Measurements from ENCODE around the gene TNFRSF25. TPM values are rescaled to one million over a fixed set of nuclear protein-coding genes. Genes with fewer than 3 reads are reported as not detected.
A peak's percentile ranks its signal among the peaks of the same experiment; 100 is the strongest.

The TNFRSF25 gene, protein sequence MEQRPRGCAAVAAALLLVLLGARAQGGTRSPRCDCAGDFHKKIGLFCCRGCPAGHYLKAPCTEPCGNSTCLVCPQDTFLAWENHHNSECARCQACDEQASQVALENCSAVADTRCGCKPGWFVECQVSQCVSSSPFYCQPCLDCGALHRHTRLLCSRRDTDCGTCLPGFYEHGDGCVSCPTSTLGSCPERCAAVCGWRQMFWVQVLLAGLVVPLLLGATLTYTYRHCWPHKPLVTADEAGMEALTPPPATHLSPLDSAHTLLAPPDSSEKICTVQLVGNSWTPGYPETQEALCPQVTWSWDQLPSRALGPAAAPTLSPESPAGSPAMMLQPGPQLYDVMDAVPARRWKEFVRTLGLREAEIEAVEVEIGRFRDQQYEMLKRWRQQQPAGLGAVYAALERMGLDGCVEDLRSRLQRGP
- 8.2 TPM for total RNA-seq
- long read RNA-seq, partial matches to known transcripts: 2 of 7 reads
- long read RNA-seq, other reads (novel, unspliced or antisense): 2 of 7 reads

DNA sequence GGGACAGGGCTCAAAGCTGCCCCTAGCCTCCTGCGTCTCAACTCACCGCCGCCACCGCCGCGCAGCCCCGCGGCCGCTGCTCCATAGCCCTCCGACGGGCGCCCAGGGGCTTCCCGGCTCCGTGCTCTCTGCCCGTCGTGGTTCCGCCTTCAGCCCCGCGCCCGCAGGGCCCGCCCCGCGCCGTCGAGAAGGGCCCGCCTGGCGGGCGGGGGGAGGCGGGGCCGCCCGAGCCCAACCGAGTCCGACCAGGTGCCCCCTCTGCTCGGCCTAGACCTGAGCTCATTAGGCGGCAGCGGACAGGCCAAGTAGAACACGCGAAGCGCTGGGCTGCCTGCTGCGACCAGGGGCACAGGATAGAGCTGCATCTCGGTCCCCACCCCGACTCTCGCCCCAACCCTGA, at the start of gene TNFRSF25:
TSS of gene TNFRSF25 (minus strand) at position 151 of the 400 bp plus-strand sequence. CDS start at position 85, 66 bp downstream.
- peak within 1 kb of the TSS; percentile 31 for H3K27ac ChIP-seq
- DNase-seq (no peak), ATAC-seq (no peak)
- H3K9me3 ChIP-seq: no peaks in the 10 kb centered on the region
- H3K36me3 ChIP-seq: peaks cover 24% of the 10 kb centered on the region
- H3K4me1 ChIP-seq: no peaks in the 10 kb centered on the region
- H3K4me3 ChIP-seq: peak within 1 kb of the TSS; percentile 41
- H3K27me3 ChIP-seq (ENCODE audit: low read depth): peaks cover 14% of the 10 kb centered on the region
- intact Hi-C loops (cut with DNase I): no loop called here
- no peak for TF ChIP-seq CTCF (IDR thresholded peaks at IDR 0.05)

DNA sequence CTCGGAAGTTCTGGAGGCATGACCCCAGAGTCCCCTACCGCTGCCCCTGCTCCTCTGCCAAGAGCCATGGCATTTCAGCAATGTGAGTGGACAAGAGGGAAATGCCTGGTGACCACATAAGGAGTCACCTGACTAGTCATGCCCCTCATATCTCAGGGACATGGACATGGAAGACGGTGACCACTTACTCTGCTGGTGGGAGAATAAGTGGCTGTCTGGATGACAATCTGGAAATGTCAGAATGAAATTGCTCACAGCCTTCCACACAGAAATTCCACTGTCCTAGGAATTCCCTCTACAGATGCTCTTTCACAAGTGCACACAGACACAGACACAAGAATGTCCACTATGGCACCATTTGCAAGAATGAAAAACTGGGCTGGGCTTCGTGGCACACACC, 49.8 kb upstream of the TNFRSF25 start:
- intact Hi-C loops (cut with DNase I): no loop called here
- no peak for ATAC-seq
- Histone ChIP-seq H3K9me3 (no peaks in the 10 kb centered on the region), H3K27me3 (ENCODE audit: low read depth) (no peaks in the 10 kb centered on the region), H3K36me3 (no peaks in the 10 kb centered on the region), H3K4me3 (no peak overlapping the region), H3K27ac (no peak overlapping the region), H3K4me1 (peaks cover 7% of the 10 kb centered on the region)
- no peak for TF ChIP-seq CTCF (IDR thresholded peaks at IDR 0.05)
- no peak for DNase-seq

- ATAC-seq: no peak
- no peak overlapping the region for H3K27ac ChIP-seq
- no peaks in the 10 kb centered on the region for H3K27me3 ChIP-seq (ENCODE audit: low read depth)
- intact Hi-C loops (cut with DNase I): no loop called here
- no peaks in the 10 kb centered on the region for H3K36me3 ChIP-seq
- no peak overlapping the region for H3K4me3 ChIP-seq
- no peaks in the 10 kb centered on the region for H3K9me3 ChIP-seq
- no peak for DNase-seq
- no peaks in the 10 kb centered on the region for H3K4me1 ChIP-seq
- no peak for TF ChIP-seq CTCF (IDR thresholded peaks at IDR 0.05)
These were observed 47.4 kb upstream of the TNFRSF25 start for GRCh38 chr1:6513320-6513801.

- no peaks in the 10 kb centered on the region for H3K36me3 ChIP-seq
- no peaks in the 10 kb centered on the region for H3K4me1 ChIP-seq
- DNase-seq (no peak), ATAC-seq (no peak)
- H3K4me3 ChIP-seq: no peak overlapping the region
- H3K27me3 ChIP-seq (ENCODE audit: low read depth): no peaks in the 10 kb centered on the region
- H3K9me3 ChIP-seq: no peaks in the 10 kb centered on the region
- intact Hi-C loops (cut with DNase I): no loop called here
- no peak overlapping the region for H3K27ac ChIP-seq
- TF ChIP-seq CTCF (IDR thresholded peaks at IDR 0.05): no peak
These were observed 46.9 kb upstream of the TNFRSF25 start for GRCh38 chr1:6512908-6513280.

GRCh38 chr1:6512245-6512907, 46.4 kb upstream of the TNFRSF25 start:
- DNase-seq: no peak
- TF ChIP-seq CTCF (IDR thresholded peaks at IDR 0.05): no peak
- H3K27me3 ChIP-seq (ENCODE audit: low read depth): no peaks in the 10 kb centered on the region
- ATAC-seq: no peak
- H3K9me3 ChIP-seq: no peaks in the 10 kb centered on the region
- H3K27ac ChIP-seq: no peak overlapping the region
- no peaks in the 10 kb centered on the region for H3K36me3 ChIP-seq
- no peaks in the 10 kb centered on the region for H3K4me1 ChIP-seq
- no peak overlapping the region for H3K4me3 ChIP-seq
- intact Hi-C loops (cut with DNase I): no loop called here

Measured in lower lobe of right lung (tissue), 2 donors.